Measurements from ENCODE around the gene NCR1. TPM values are rescaled to one million over a fixed set of nuclear protein-coding genes. Genes with fewer than 3 reads are reported as not detected.
"Not testable (repeated sequence)": the region's sequence is repeated elsewhere in the genome, so short reads cannot be mapped to it uniquely, and the experiment has no call there.

Gene NCR1
- total RNA-seq, 2 experiments from 2014 or later, result 0.34 to 0.50 TPM

DNA sequence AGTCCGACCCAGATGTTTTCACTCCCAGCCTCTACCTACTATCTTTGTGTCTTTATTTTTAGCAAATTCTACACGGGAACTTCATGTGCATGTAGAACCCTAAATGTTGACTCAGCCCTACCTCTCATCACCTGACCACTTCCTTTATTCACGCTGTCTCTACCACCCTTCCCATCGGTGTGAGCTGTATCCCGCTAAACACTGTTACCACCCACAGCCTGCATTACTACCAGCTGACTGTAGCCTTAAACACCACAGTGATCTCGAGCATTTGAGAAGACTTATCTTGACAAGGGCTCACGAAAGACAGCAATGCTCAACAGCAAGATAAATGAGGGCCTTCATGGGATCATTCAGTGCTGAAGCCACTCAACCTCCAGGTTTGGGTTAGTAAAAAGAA is 15.1 kb downstream of the NCR1 start:
- Mint-ChIP-seq H3K9me3 (peaks cover 5% of the 10 kb centered on the region), H3K36me3 (no peaks in the 10 kb centered on the region), H3K4me1 (peaks cover 10% of the 10 kb centered on the region), H3K27ac (no peak overlapping the region), H3K27me3 (peaks cover 10% of the 10 kb centered on the region), H3K4me3 (peak overlapping the region; percentile 59)
- DNase-seq, result no peak
- POLR2A ChIA-PET, result no interaction called here
- ATAC-seq (ENCODE audit: low read depth), result peak; percentile 81

DNA sequence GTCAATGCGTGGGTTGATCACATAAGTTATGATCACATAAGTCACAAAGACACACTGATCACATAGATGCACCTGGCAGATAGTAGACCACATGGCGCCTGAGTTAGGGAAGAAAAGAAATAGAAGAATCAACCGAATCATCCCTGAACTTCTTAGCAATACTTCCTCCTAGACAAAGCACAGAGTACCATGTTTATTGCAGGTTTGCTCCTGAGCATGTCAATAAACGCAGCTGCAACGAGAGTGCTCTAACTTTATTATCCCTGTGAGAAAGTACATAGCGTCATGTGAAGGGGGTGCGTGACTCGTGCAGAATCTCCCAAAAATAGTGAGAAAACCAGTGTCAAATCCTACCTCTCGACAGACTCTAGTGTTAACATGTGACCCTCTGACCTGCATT is 17.3 kb downstream of the NCR1 start:
- no peak overlapping the region for H3K4me3 Mint-ChIP-seq
- peaks cover 4% of the 10 kb centered on the region for H3K4me1 Mint-ChIP-seq
- H3K27me3 Mint-ChIP-seq, result peaks cover 10% of the 10 kb centered on the region
- peaks cover under 1% of the 10 kb centered on the region for H3K36me3 Mint-ChIP-seq
- no peak for ATAC-seq (ENCODE audit: low read depth)
- H3K9me3 Mint-ChIP-seq, result peaks cover 8% of the 10 kb centered on the region
- POLR2A ChIA-PET, result no interaction called here
- H3K27ac Mint-ChIP-seq, result no peak overlapping the region
- no peak for DNase-seq

GRCh38 chr19:54928299-54928698 is 22.4 kb downstream of the NCR1 start:
- Mint-ChIP-seq H3K4me3 (no peak overlapping the region), H3K36me3 (peaks cover 2% of the 10 kb centered on the region), H3K27me3 (peaks cover 4% of the 10 kb centered on the region), H3K27ac (no peak overlapping the region), H3K9me3 (peaks cover 14% of the 10 kb centered on the region), H3K4me1 (no peaks in the 10 kb centered on the region)
- ATAC-seq (ENCODE audit: low read depth) (no peak), DNase-seq (no peak)
- POLR2A ChIA-PET, result interaction anchor here (0.8 kb wide), 1 partner anchor 10 kb away, joined by 3 read pairs; no protein-coding TSS in a partner anchor

DNA sequence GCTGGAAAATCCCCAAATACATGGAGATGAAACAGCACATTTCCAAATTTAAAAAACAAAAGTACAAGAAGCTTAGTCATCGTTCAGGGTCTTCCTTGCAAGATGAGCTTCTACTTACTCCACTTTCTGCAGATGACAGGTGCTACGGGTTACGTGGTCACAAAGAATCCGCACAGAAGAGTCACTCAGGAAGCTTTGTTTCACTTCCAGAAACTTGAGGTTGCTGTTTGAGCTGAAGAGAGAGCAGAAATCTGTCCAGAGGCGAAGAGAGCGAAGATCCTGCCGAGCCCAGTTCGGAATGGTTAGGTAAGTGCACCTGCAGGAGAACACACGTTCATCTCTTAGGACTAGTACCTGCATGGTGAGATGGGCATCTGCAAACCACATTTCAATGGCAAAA is 32.0 kb downstream of the NCR1 start:
- peak; percentile 70 for ATAC-seq (ENCODE audit: low read depth)
- peaks cover 3% of the 10 kb centered on the region for H3K9me3 Mint-ChIP-seq
- POLR2A ChIA-PET, result interaction anchor here (0.6 to 1.2 kb wide), 5 partner anchors 9 to 453 kb away, joined by 3 to 6 read pairs (median 3); no protein-coding TSS in a partner anchor
- H3K4me3 Mint-ChIP-seq, result peak overlapping the region; percentile 47
- H3K36me3 Mint-ChIP-seq, result no peaks in the 10 kb centered on the region
- peaks cover 32% of the 10 kb centered on the region for H3K27me3 Mint-ChIP-seq
- peak; percentile 34 for DNase-seq
- H3K4me1 Mint-ChIP-seq, result peaks cover 13% of the 10 kb centered on the region
- peak overlapping the region; percentile 79 for H3K27ac Mint-ChIP-seq

DNA sequence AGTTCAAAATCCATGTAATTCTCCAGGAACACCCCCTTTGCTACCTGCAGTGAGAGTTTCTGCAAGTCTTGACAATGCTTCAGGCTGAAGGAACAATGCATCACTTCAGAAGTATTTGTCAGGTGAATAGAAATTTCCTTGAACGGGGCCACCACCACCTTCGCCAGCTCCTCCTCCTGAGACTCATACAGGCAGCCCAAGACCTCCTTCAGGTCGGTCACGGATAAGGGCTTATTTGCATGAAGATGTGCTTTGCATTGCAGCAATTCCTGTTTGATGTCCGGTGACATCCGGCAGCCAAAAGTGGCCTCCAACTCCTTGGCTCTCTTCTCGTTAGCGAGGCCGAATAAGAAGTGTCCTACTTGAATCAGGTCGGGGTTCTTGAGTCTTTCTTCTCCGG is 33.0 kb downstream of the NCR1 start:
- Mint-ChIP-seq H3K27ac (no peak overlapping the region), H3K4me1 (peaks cover 13% of the 10 kb centered on the region), H3K9me3 (no peaks in the 10 kb centered on the region), H3K36me3 (no peaks in the 10 kb centered on the region), H3K27me3 (peaks cover 29% of the 10 kb centered on the region), H3K4me3 (no peak overlapping the region)
- POLR2A ChIA-PET, result no interaction called here
- DNase-seq, result no peak
- no peak for ATAC-seq (ENCODE audit: low read depth)

DNA sequence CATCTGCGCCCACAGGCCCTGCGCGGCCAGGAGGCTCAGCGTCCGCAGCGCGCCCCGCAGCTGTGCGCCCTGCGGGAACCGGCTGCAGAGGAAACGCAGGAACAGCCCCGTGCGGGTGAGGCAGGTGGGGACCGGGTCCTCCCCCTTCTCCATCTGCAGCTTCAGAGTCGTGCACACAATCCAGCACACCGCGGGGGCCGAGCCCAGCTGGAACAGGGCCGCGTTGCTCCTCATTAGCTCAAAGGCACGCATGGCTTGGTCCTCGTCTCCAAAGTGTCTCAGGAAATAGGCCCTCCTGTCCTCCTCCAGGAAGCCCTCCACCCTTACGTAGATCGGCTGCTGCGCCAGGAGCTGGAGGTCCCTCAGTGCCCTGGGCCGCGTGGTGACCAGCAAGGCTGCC is 33.6 kb downstream of the NCR1 start:
- POLR2A ChIA-PET, result not testable (repeated sequence)

DNA sequence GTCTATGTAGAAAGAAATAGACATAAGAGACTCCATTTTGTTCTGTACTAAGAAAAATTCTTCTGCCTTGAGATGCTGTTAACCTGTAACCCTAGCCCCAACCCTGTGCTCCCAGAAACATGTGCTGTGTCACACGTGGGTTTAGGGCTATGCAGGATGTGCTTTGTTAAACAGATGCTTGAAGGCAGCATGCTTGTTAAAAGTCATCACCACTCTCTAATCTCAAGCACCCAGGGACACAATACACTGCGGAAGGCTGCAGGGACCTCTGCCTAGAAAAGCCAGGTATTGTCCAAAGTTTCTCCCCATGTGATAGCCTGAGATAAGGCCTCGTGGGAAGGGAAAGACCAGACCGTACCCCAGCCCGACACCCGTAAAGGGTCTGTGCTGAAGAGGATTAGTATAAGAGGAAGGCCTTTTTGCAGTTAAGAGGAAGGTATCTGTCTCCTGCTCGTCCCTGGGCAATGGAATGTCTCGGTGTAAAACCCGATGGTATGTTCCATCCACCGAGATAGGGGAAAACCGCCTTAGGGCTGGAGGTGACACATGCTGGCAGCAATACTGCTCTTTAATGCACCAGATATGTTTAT is 37.9 kb downstream of the NCR1 start:
- POLR2A ChIA-PET; H3K4me1 Mint-ChIP-seq; ATAC-seq (ENCODE audit: low read depth); H3K36me3 Mint-ChIP-seq; H3K9me3 Mint-ChIP-seq; H3K27ac Mint-ChIP-seq; H3K4me3 Mint-ChIP-seq; DNase-seq: not testable (repeated sequence)
- peaks cover 17% of the 10 kb centered on the region for H3K27me3 Mint-ChIP-seq

More for the DNA sequence above, 33.6 kb downstream of the NCR1 start:
- not testable (repeated sequence) for H3K4me3 Mint-ChIP-seq; ATAC-seq (ENCODE audit: low read depth); H3K9me3 Mint-ChIP-seq; DNase-seq; H3K27ac Mint-ChIP-seq; H3K36me3 Mint-ChIP-seq
- Mint-ChIP-seq H3K27me3 (peaks cover 29% of the 10 kb centered on the region), H3K4me1 (peaks cover 13% of the 10 kb centered on the region)

GRCh38 chr19:54947381-54947780 is 41.4 kb downstream of the NCR1 start, which contains the start of gene NLRP7:
Gene NLRP7, minus strand, starts transcription at chr19:54947530.
- Mint-ChIP-seq H3K4me1 (peaks cover 3% of the 10 kb centered on the region), H3K36me3 (no peaks in the 10 kb centered on the region), H3K27me3 (peaks cover 6% of the 10 kb centered on the region), H3K27ac (no peak within 1 kb of the TSS), H3K9me3 (no peaks in the 10 kb centered on the region), H3K4me3 (no peak within 1 kb of the TSS)
- no peak for ATAC-seq (ENCODE audit: low read depth)
- POLR2A ChIA-PET, result no interaction called here
- no peak for DNase-seq

GRCh38 chr19:54949412-54949811 is 43.5 kb downstream of the NCR1 start:
- Mint-ChIP-seq H3K27me3 (peaks cover 6% of the 10 kb centered on the region), H3K4me1 (peaks cover 3% of the 10 kb centered on the region), H3K36me3 (no peaks in the 10 kb centered on the region), H3K27ac (no peak overlapping the region), H3K9me3 (no peaks in the 10 kb centered on the region), H3K4me3 (no peak overlapping the region)
- POLR2A ChIA-PET, result interaction anchor here (0.6 kb wide), 1 partner anchor 46 kb away, joined by 3 read pairs; no protein-coding TSS in a partner anchor
- no peak for DNase-seq
- ATAC-seq (ENCODE audit: low read depth), result no peak

GRCh38 chr19:54950580-54950979 is 44.6 kb downstream of the NCR1 start:
- H3K4me3 Mint-ChIP-seq; H3K9me3 Mint-ChIP-seq; H3K36me3 Mint-ChIP-seq; DNase-seq; H3K4me1 Mint-ChIP-seq; POLR2A ChIA-PET; H3K27me3 Mint-ChIP-seq; H3K27ac Mint-ChIP-seq; ATAC-seq (ENCODE audit: low read depth): not testable (repeated sequence)

DNA sequence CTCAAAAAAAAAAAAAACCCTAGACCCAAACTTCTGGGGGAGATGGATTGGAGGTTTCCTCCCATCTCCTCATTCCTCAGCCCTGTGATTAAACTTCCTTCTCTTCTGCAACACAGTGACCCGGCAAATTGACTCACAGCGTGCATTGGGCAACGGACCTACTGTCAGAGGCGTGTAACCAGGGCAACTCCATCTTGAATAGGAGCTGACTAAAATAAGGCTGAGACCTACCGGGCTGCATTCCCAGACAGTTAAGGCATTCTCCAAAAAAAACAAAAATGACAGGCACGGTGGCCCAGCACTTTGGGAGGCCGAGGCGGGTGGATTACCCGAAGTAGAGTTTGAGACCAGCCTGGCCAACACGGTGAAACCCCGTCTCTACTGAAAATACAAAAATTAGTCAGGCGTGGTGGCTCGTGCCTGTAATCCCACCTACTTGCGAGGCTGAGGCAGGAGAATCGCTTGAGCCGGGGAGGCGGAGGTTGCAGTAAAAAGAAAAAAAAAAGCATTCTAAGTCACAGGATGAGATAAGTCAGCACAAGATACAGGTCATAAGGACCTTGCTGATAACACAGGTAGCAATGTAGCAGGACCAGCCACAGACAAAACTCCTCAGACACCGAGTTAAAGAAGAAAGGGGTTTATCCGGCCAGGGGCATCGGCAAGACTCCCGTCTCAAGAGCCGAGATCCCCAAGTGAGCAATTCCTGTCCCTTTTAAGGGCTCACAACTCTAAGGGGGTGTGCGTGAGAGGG is 46.8 kb downstream of the NCR1 start:
- Mint-ChIP-seq H3K4me3 (no peak overlapping the region), H3K36me3 (no peaks in the 10 kb centered on the region), H3K4me1 (peaks cover 3% of the 10 kb centered on the region), H3K27me3 (peaks cover 6% of the 10 kb centered on the region), H3K27ac (no peak overlapping the region), H3K9me3 (no peaks in the 10 kb centered on the region)
- POLR2A ChIA-PET, result no interaction called here
- ATAC-seq (ENCODE audit: low read depth) (no peak), DNase-seq (no peak)

GRCh38 chr19:54953345-54953713 is 47.4 kb downstream of the NCR1 start:
- H3K9me3 Mint-ChIP-seq; ATAC-seq (ENCODE audit: low read depth); H3K27me3 Mint-ChIP-seq; H3K27ac Mint-ChIP-seq; H3K4me3 Mint-ChIP-seq; H3K36me3 Mint-ChIP-seq; DNase-seq; H3K4me1 Mint-ChIP-seq; POLR2A ChIA-PET: not testable (repeated sequence)

- H3K36me3 Mint-ChIP-seq, result no peaks in the 10 kb centered on the region
- no peak overlapping the region for H3K4me3 Mint-ChIP-seq
- peaks cover 16% of the 10 kb centered on the region for H3K4me1 Mint-ChIP-seq
- H3K27me3 Mint-ChIP-seq, result peaks cover 11% of the 10 kb centered on the region
- DNase-seq, result no peak
- H3K9me3 Mint-ChIP-seq, result no peaks in the 10 kb centered on the region
- POLR2A ChIA-PET, result no interaction called here
- no peak for ATAC-seq (ENCODE audit: low read depth)
- H3K27ac Mint-ChIP-seq, result no peak overlapping the region
These were observed 49.4 kb downstream of the NCR1 start for GRCh38 chr19:54955376-54955775.

GRCh38 chr19:54959840-54960239 is 53.9 kb downstream of the NCR1 start:
- peak; percentile 72 for ATAC-seq (ENCODE audit: low read depth)
- POLR2A ChIA-PET, result interaction anchor here (1.0 kb wide), 1 partner anchor 9 kb away, joined by 4 read pairs; no protein-coding TSS in a partner anchor

More at GRCh38 chr19:54959840-54960239, 53.9 kb downstream of the NCR1 start:
- H3K27ac Mint-ChIP-seq, result peak overlapping the region; percentile 82
- H3K4me1 Mint-ChIP-seq, result peaks cover 14% of the 10 kb centered on the region
- H3K9me3 Mint-ChIP-seq, result no peaks in the 10 kb centered on the region
- peaks cover 7% of the 10 kb centered on the region for H3K27me3 Mint-ChIP-seq
- H3K4me3 Mint-ChIP-seq, result peak overlapping the region; percentile 64
- no peak for DNase-seq
- H3K36me3 Mint-ChIP-seq, result no peaks in the 10 kb centered on the region
